ENCODE data around the gene CCDC69.

GRCh38 chr5:151227918-151228447 is 4.1 kb upstream of the CCDC69 start:
- TF ChIP-seq CTCF (IDR thresholded peaks at IDR 0.05) = no peak
- no peak for TF ChIP-seq POLR2AphosphoS5 (IDR thresholded peaks at IDR 0.05)
